Bone marrow (tissue), 2 donors: Measurements from ENCODE around the gene CCT6A.
"Not testable (repeated sequence)": the region's sequence is repeated elsewhere in the genome, so short reads cannot be mapped to it uniquely, and the experiment has no call there.

Experiments
- DNase-seq, 2 donors: peaks; one replicate each; lab custom pipeline; 2025; lab: John Stamatoyannopoulos, UW

The CCT6A gene

GRCh38 chr7:56099653-56100052 lies 48.1 kb downstream of the CCT6A start:
- no peak for DNase-seq

GRCh38 chr7:56104138-56104537 lies 52.6 kb downstream of the CCT6A start:
- DNase-seq: not testable (repeated sequence)

- DNase-seq: no peak
These were observed 53.9 kb downstream of the CCT6A start for GRCh38 chr7:56105508-56105907.

DNA sequence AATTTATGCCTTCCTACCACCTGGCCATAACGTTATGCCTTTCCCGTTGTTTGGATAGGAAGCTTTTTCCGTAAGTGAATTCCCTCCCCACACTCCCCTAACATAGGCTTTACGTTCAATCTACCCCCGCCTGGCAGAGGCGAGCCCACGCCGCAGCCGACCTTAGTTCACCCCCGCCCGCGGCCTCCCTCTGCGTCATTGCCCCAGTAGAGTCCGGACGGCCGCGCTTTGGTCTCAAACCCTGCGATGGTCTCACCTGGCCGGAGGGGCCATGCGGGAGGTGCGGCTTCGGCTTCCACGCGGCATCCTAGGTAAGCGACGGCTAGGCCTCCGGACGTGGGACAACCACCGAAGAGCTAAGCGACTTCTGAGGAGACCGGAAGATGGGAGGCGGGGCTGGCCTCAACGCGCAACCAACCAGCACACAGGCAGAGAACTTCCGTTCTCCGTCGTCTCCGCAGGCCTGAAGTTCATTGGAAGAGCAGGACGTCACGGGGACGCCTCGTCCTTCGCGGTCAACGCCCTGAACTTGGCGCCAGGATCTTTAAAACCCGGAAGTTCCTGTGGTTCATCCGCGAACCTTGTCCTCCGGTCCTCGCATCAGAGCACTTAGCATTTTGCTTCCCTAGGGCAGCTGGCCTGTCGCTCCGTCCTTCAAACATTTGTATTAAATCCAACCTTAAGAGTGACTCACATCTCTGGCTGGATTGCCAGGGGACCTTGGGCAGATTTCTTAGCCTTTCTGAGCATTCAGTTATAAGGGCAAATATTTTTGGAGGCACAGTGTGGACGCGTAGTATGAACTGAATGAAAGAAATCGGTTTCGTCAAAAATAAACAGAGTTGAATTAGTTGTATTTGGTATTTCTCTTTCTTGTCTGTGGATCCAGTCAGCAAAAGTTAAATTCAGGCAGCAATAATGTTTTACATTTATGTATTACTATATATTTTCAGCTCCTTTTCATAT lies 54.8 kb downstream of the CCT6A start, which contains the start of gene CHCHD2:
CHCHD2 (minus strand) TSS at position 369 of the 966 bp plus-strand sequence; CDS start at position 306, 63 bp downstream.
- DNase-seq: peak; percentile 72 to 98

- DNase-seq: no peak
These were observed 56.3 kb downstream of the CCT6A start for GRCh38 chr7:56107954-56108258.

DNA sequence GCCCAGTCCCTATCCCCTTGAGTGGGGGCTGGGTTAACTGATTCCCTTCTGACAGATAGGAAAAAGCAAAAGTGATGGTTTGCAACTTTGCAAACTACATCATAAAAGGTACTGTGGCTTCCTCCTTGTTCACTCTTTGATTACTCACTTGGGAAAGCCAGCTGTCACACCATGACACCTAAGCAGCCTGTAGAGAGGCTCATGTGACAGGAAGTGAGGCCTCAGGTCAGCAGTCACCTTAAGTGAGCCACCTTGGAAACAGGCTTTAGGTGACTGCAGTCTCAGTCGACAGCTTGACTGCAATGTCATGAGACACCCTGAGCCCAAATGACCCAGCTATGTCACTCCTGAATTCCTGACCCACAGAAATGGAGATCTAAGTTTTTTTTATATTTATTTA lies 59.0 kb downstream of the CCT6A start:
- no peak for DNase-seq

GRCh38 chr7:56112244-56112643 lies 60.7 kb downstream of the CCT6A start:
- DNase-seq: not testable (repeated sequence)
